Activated T-cell treated with anti-CD3 and anti-CD28 coated beads, Interleukin-2, amount 50 U/mL, for 48 hours (primary cell): ENCODE measurements around the gene NEDD9.

Experiments used
- DNase-seq, 2 experiments: peaks; one replicate each; pipeline ENCODE4 v3.0.0-alpha.2; 2020

Gene NEDD9

GRCh38 chr6:11232770-11233626, 530 bp upstream of the NEDD9 start:
- DNase-seq = no peak

- DNase-seq = no peak
Observed at GRCh38 chr6:11231564-11232192, 790 bp downstream of the NEDD9 start.

- no peak for DNase-seq
Observed at GRCh38 chr6:11231108-11231463, 1.4 kb downstream of the NEDD9 start.

- no peak for DNase-seq
Observed at GRCh38 chr6:11230158-11231107, 2.0 kb downstream of the NEDD9 start.

- DNase-seq = no peak
Observed at GRCh38 chr6:11229655-11230046, 2.8 kb downstream of the NEDD9 start.

- no peak for DNase-seq
Observed at GRCh38 chr6:11228935-11229654, 3.4 kb downstream of the NEDD9 start.

GRCh38 chr6:11227698-11228097, 4.8 kb downstream of the NEDD9 start:
- DNase-seq = no peak

- no peak for DNase-seq
Observed at GRCh38 chr6:11226005-11226404, 6.5 kb downstream of the NEDD9 start.

- DNase-seq = peak in 1 of 2 experiments; percentile 44
Observed at GRCh38 chr6:11224966-11225463, 7.5 kb downstream of the NEDD9 start.

- DNase-seq = peak; percentile 65 to 69
Observed at GRCh38 chr6:11224252-11224965, 8.1 kb downstream of the NEDD9 start.

GRCh38 chr6:11223286-11223864, 9.1 kb downstream of the NEDD9 start:
- no peak for DNase-seq

- DNase-seq = no peak
Observed at GRCh38 chr6:11222385-11223277, 9.8 kb downstream of the NEDD9 start.

GRCh38 chr6:11221623-11222384, 10.7 kb downstream of the NEDD9 start:
- DNase-seq = no peak

- no peak for DNase-seq
Observed at GRCh38 chr6:11219400-11219834, 13.1 kb downstream of the NEDD9 start.

- DNase-seq = peak in 1 of 2 experiments; percentile 41
Observed at GRCh38 chr6:11218538-11219399, 13.7 kb downstream of the NEDD9 start.

- no peak for DNase-seq
Observed at GRCh38 chr6:11218102-11218442, 14.4 kb downstream of the NEDD9 start.

GRCh38 chr6:11217360-11218101, 14.9 kb downstream of the NEDD9 start:
- DNase-seq = no peak

- DNase-seq = no peak
Observed at GRCh38 chr6:11215773-11216172, 16.7 kb downstream of the NEDD9 start.
